ENCODE results near the gene IMPG1.
A peak's percentile ranks its signal among the peaks of the same experiment; 100 is the strongest.
"Not testable (repeated sequence)": the region's sequence is repeated elsewhere in the genome, so short reads cannot be mapped to it uniquely, and the experiment has no call there.

Gene IMPG1

GRCh38 chr6:75937846-75938245 is 134.6 kb downstream of the IMPG1 start:
- no peaks in the 10 kb centered on the region for H3K9me3 ChIP-seq (ENCODE audit: low read length)
- no peak overlapping the region for H3K4me3 ChIP-seq (ENCODE audit: low read length)
- no peaks in the 10 kb centered on the region for H3K36me3 ChIP-seq (ENCODE audit: insufficient read depth, low read length)
- H3K27me3 ChIP-seq (ENCODE audit: insufficient read depth, low read length), result no peaks in the 10 kb centered on the region
- H2AFZ ChIP-seq (ENCODE audit: low read depth, low read length), result no peak overlapping the region
- peaks cover 44% of the 10 kb centered on the region for H3K4me1 ChIP-seq (ENCODE audit: insufficient read depth, low read length)

GRCh38 chr6:75936682-75937081 is 135.8 kb downstream of the IMPG1 start:
- Histone ChIP-seq H3K27me3 (ENCODE audit: insufficient read depth, low read length) (no peaks in the 10 kb centered on the region), H3K36me3 (ENCODE audit: insufficient read depth, low read length) (no peaks in the 10 kb centered on the region), H3K4me3 (ENCODE audit: low read length) (no peak overlapping the region), H3K9me3 (ENCODE audit: low read length) (no peaks in the 10 kb centered on the region), H2AFZ (ENCODE audit: low read depth, low read length) (no peak overlapping the region), H3K4me1 (ENCODE audit: insufficient read depth, low read length) (peaks cover 44% of the 10 kb centered on the region)

- Histone ChIP-seq H3K4me1 (ENCODE audit: insufficient read depth, low read length) (peaks cover 44% of the 10 kb centered on the region), H3K4me3 (ENCODE audit: low read length) (peak overlapping the region; percentile 46), H2AFZ (ENCODE audit: low read depth, low read length) (peak overlapping the region; percentile 55), H3K27me3 (ENCODE audit: insufficient read depth, low read length) (no peaks in the 10 kb centered on the region), H3K36me3 (ENCODE audit: insufficient read depth, low read length) (no peaks in the 10 kb centered on the region), H3K9me3 (ENCODE audit: low read length) (no peaks in the 10 kb centered on the region)
These were observed 137.0 kb downstream of the IMPG1 start for GRCh38 chr6:75935473-75935793.

DNA sequence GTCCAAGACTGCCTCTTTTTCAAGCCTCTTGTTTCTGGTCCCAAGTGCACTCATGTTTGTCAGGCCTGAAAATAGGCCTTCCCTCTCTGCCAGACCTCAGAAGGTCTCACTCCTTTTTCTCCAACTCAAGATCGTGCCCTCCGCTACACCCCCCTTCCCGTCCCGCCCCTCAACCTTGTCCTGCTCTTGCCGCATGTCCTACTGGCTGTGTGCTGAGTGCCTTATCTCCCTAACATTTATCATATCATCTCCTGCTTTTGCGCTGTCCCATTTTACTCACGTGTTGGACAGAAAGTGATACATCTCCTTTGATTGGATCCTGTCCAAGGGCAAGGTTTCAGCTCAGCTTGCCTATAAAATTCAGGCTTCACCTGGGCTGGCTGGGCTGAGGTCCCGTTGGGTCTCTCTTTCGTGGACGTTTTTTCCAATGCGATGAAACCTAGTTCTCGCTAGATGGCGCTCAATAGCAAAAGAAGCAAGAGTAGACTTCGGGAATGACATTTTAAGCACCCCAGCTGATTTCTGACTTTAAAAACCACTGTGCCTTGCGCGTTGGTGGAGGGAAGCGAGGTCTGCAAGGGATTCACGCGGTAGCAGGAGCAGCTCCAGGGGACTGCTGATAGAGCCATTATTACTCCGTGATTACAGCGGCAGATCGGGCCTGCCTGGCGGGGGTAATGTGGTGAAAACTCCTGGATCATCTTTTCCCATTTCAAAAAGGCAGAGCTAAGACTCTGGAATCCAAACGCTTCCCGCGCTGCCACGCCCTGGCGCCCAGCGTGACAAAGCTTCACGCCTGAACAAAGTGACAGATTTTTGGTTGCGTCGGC is 137.6 kb downstream of the IMPG1 start:
- no peaks in the 10 kb centered on the region for H3K9me3 ChIP-seq (ENCODE audit: low read length)

DNA sequence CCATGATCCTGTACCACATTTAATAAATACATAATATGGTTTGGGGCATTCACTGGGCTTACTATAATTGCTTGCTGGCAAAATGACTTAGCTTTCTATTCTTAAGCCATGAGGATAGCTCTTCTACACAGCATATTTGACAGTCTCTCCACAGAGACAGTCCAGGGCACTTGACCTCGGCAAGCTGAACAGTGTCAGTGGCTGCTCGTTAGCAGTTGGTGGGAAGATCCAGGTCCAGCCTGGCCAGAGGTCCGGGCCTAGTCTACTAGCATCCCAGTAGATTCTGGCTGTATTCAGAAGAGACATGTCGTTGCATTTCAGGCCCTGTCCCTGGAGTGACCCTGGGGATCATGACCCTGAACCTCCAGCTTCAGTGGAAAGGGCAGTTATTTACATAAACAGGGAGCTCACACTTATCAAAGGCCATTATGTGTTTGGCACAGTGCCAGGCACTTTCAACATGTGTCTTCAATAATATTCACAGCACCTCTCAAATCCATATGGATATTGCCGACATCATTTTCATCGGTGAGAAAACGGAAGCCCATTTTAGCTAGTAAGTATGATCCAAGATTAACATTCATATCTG is 139.0 kb downstream of the IMPG1 start:
- Histone ChIP-seq H3K9me3 (ENCODE audit: low read length) (no peaks in the 10 kb centered on the region), H2AFZ (ENCODE audit: low read depth, low read length) (no peak overlapping the region), H3K4me1 (ENCODE audit: insufficient read depth, low read length) (peaks cover 40% of the 10 kb centered on the region), H3K4me3 (ENCODE audit: low read length) (no peak overlapping the region), H3K36me3 (ENCODE audit: insufficient read depth, low read length) (no peaks in the 10 kb centered on the region), H3K27me3 (ENCODE audit: insufficient read depth, low read length) (no peaks in the 10 kb centered on the region)

More for the DNA sequence above, 137.6 kb downstream of the IMPG1 start:
- peak overlapping the region; percentile 46 for H3K4me3 ChIP-seq (ENCODE audit: low read length)
- H3K36me3 ChIP-seq (ENCODE audit: insufficient read depth, low read length), result no peaks in the 10 kb centered on the region
- H3K4me1 ChIP-seq (ENCODE audit: insufficient read depth, low read length), result peaks cover 43% of the 10 kb centered on the region
- no peaks in the 10 kb centered on the region for H3K27me3 ChIP-seq (ENCODE audit: insufficient read depth, low read length)
- peak overlapping the region; percentile 55 for H2AFZ ChIP-seq (ENCODE audit: low read depth, low read length)

DNA sequence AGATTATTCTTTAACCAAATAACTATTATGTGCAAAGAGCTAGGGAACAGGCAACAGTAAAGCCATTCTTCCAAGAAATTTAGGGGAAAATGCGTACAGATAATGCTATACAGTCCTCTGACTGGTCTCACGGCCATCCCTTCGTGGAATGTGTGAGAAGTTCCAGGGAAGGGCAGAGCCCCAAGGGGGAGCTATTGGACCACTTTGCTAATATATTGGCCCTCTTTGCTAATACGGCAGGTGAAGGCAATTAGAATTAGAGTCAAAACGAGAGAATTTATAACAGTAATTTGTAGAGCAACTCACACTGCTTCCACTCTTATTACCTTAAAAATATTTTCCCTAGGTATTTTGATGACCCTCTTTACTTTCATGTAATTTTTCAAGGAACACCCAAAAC is 140.4 kb downstream of the IMPG1 start:
- no peaks in the 10 kb centered on the region for H3K27me3 ChIP-seq (ENCODE audit: insufficient read depth, low read length)
- H3K4me1 ChIP-seq (ENCODE audit: insufficient read depth, low read length), result peaks cover 32% of the 10 kb centered on the region
- no peaks in the 10 kb centered on the region for H3K9me3 ChIP-seq (ENCODE audit: low read length)
- no peaks in the 10 kb centered on the region for H3K36me3 ChIP-seq (ENCODE audit: insufficient read depth, low read length)
- no peak overlapping the region for H3K4me3 ChIP-seq (ENCODE audit: low read length)
- H2AFZ ChIP-seq (ENCODE audit: low read depth, low read length), result no peak overlapping the region

GRCh38 chr6:75931011-75931680 is 141.3 kb downstream of the IMPG1 start:
- H3K9me3 ChIP-seq (ENCODE audit: low read length), result no peaks in the 10 kb centered on the region
- H3K27me3 ChIP-seq (ENCODE audit: insufficient read depth, low read length), result no peaks in the 10 kb centered on the region
- no peaks in the 10 kb centered on the region for H3K36me3 ChIP-seq (ENCODE audit: insufficient read depth, low read length)
- H3K4me1 ChIP-seq (ENCODE audit: insufficient read depth, low read length), result peaks cover 26% of the 10 kb centered on the region
- H2AFZ ChIP-seq (ENCODE audit: low read depth, low read length), result no peak overlapping the region
- H3K4me3 ChIP-seq (ENCODE audit: low read length), result no peak overlapping the region

GRCh38 chr6:75926293-75927168 is 145.9 kb downstream of the IMPG1 start:
- Histone ChIP-seq H3K36me3 (ENCODE audit: insufficient read depth, low read length) (no peaks in the 10 kb centered on the region), H3K9me3 (ENCODE audit: low read length) (no peaks in the 10 kb centered on the region), H2AFZ (ENCODE audit: low read depth, low read length) (no peak overlapping the region), H3K27me3 (ENCODE audit: insufficient read depth, low read length) (no peaks in the 10 kb centered on the region), H3K4me1 (ENCODE audit: insufficient read depth, low read length) (no peaks in the 10 kb centered on the region), H3K4me3 (ENCODE audit: low read length) (no peak overlapping the region)

- Histone ChIP-seq H3K36me3 (ENCODE audit: insufficient read depth, low read length) (peaks cover 10% of the 10 kb centered on the region), H3K4me1 (ENCODE audit: insufficient read depth, low read length) (peaks cover 4% of the 10 kb centered on the region), H3K9me3 (ENCODE audit: low read length) (no peaks in the 10 kb centered on the region), H3K27me3 (ENCODE audit: insufficient read depth, low read length) (no peaks in the 10 kb centered on the region), H2AFZ (ENCODE audit: low read depth, low read length) (no peak overlapping the region), H3K4me3 (ENCODE audit: low read length) (no peak overlapping the region)
These were observed 150.2 kb downstream of the IMPG1 start for GRCh38 chr6:75922226-75922625.

- no peak overlapping the region for H2AFZ ChIP-seq (ENCODE audit: low read depth, low read length)
- H3K27me3 ChIP-seq (ENCODE audit: insufficient read depth, low read length), result no peaks in the 10 kb centered on the region
- H3K9me3 ChIP-seq (ENCODE audit: low read length), result no peaks in the 10 kb centered on the region
These were observed 159.4 kb downstream of the IMPG1 start for GRCh38 chr6:75913040-75913439.

GRCh38 chr6:75907444-75907843 is 165.0 kb downstream of the IMPG1 start:
- no peak overlapping the region for H2AFZ ChIP-seq (ENCODE audit: low read depth, low read length)
- peaks cover 4% of the 10 kb centered on the region for H3K36me3 ChIP-seq (ENCODE audit: insufficient read depth, low read length)
- H3K27me3 ChIP-seq (ENCODE audit: insufficient read depth, low read length), result no peaks in the 10 kb centered on the region
- H3K9me3 ChIP-seq (ENCODE audit: low read length), result no peaks in the 10 kb centered on the region
- no peak overlapping the region for H3K4me3 ChIP-seq (ENCODE audit: low read length)
- H3K4me1 ChIP-seq (ENCODE audit: insufficient read depth, low read length), result no peaks in the 10 kb centered on the region

More at GRCh38 chr6:75913040-75913439, 159.4 kb downstream of the IMPG1 start:
- Histone ChIP-seq H3K4me3 (ENCODE audit: low read length) (no peak overlapping the region), H3K36me3 (ENCODE audit: insufficient read depth, low read length) (peaks cover 19% of the 10 kb centered on the region), H3K4me1 (ENCODE audit: insufficient read depth, low read length) (peaks cover 4% of the 10 kb centered on the region)

DNA sequence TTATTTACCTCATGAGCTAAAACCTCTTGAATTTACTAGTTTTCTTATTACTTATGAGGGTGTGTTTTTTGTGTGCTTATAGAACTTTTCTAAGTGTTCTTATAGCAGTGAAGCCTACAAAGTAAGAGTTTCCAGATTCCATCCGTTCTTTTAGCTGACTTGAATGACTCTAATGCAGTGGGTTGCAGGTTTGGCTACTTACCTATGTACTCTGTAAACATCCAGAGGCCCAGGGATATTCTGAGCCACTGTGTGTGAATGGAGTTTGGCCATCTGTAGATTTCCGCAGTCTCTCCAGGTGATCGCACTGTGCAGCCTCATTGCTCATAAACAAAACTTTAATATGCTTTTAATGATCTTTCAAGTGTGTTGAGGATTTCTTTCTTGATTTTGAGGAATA is 165.6 kb downstream of the IMPG1 start:
- peaks cover 4% of the 10 kb centered on the region for H3K36me3 ChIP-seq (ENCODE audit: insufficient read depth, low read length)
- no peaks in the 10 kb centered on the region for H3K27me3 ChIP-seq (ENCODE audit: insufficient read depth, low read length)
- no peak overlapping the region for H3K4me3 ChIP-seq (ENCODE audit: low read length)
- H3K9me3 ChIP-seq (ENCODE audit: low read length), result no peaks in the 10 kb centered on the region
- H3K4me1 ChIP-seq (ENCODE audit: insufficient read depth, low read length), result no peaks in the 10 kb centered on the region
- H2AFZ ChIP-seq (ENCODE audit: low read depth, low read length), result no peak overlapping the region

GRCh38 chr6:75905129-75905528 is 167.3 kb downstream of the IMPG1 start:
- not testable (repeated sequence) for H3K4me3 ChIP-seq (ENCODE audit: low read length); H3K27me3 ChIP-seq (ENCODE audit: insufficient read depth, low read length); H3K36me3 ChIP-seq (ENCODE audit: insufficient read depth, low read length); H3K9me3 ChIP-seq (ENCODE audit: low read length); H2AFZ ChIP-seq (ENCODE audit: low read depth, low read length); H3K4me1 ChIP-seq (ENCODE audit: insufficient read depth, low read length)

All from neuron (in vitro differentiated cells).